HG03432 (cell line): ENCODE data around the gene PRXL2B.
"Not testable (repeated sequence)": the region's sequence is repeated elsewhere in the genome, so short reads cannot be mapped to it uniquely, and the experiment has no call there.

Source experiments
- ATAC-seq: cut with Tn5 transposase; IDR thresholded peaks from one replicate; pipeline ENCODE4 v1.9.1; 2021; ENCODE audit warnings: mild to moderate bottlenecking, moderate library complexity; ENCODE audit not compliant: unreplicated experiment

The PRXL2B gene

GRCh38 chr1:2586154-2587070, at the start of gene PRXL2B:
PRXL2B (plus strand) TSS chr1:2586777; CDS start chr1:2586886, 109 bp downstream.
- ATAC-seq, result peak; percentile 59

- no peak for ATAC-seq
Measured at GRCh38 chr1:2537784-2538115, 48.8 kb upstream of the PRXL2B start.

- ATAC-seq, result no peak
Measured at GRCh38 chr1:2538376-2538775, 48.2 kb upstream of the PRXL2B start.

- ATAC-seq, result no peak
Measured at GRCh38 chr1:2538872-2539271, 47.7 kb upstream of the PRXL2B start.

GRCh38 chr1:2539312-2539907, 47.2 kb upstream of the PRXL2B start:
- ATAC-seq, result no peak

GRCh38 chr1:2540816-2541492, 45.6 kb upstream of the PRXL2B start:
- ATAC-seq, result no peak

- ATAC-seq, result no peak
Measured at GRCh38 chr1:2541619-2542245, 44.8 kb upstream of the PRXL2B start.

GRCh38 chr1:2542246-2542915, 44.2 kb upstream of the PRXL2B start:
- ATAC-seq, result no peak

- ATAC-seq, result no peak
Measured at GRCh38 chr1:2543543-2544092, 43.0 kb upstream of the PRXL2B start.

GRCh38 chr1:2544093-2544874, 42.3 kb upstream of the PRXL2B start:
- ATAC-seq, result no peak

GRCh38 chr1:2544875-2545640, 41.5 kb upstream of the PRXL2B start:
- ATAC-seq, result no peak

GRCh38 chr1:2545754-2546514, 40.6 kb upstream of the PRXL2B start:
- ATAC-seq, result peak; percentile 36

GRCh38 chr1:2546515-2547209, 39.9 kb upstream of the PRXL2B start:
- ATAC-seq, result peak; percentile 30

- peak; percentile 2 for ATAC-seq
Measured at GRCh38 chr1:2547210-2548067, 39.1 kb upstream of the PRXL2B start.

GRCh38 chr1:2548068-2548589, 38.4 kb upstream of the PRXL2B start:
- peak; percentile 16 for ATAC-seq

GRCh38 chr1:2549367-2550029, 37.1 kb upstream of the PRXL2B start:
- ATAC-seq, result not testable (repeated sequence)
